Measurements from ENCODE around the gene MED25.

Gene MED25

GRCh38 chr19:49869009-49869483 is 51.0 kb downstream of the MED25 start:
- DNase-seq: no peak
- no peak overlapping the region for H3K14ac ChIP-seq (ENCODE audit: low read length in 2 of 2)
- WGBS: 13% methylated on average over 14 of the region's 15 CpGs
- H2AFZ ChIP-seq (ENCODE audit: low read depth, low read length): peak overlapping the region; percentile 67
- H3K4me2 ChIP-seq (ENCODE audit: low read length, poor library complexity, severe bottlenecking): peak overlapping the region; percentile 73
- peak overlapping the region; percentile 82 to 98 for H3K18ac ChIP-seq (ENCODE audit: low read depth in 1 of 2, low read length in 2 of 2)
- peak overlapping the region; percentile 80 for H2BK5ac ChIP-seq (ENCODE audit: low read depth, low read length, poor library complexity, severe bottlenecking)
- H3K23ac ChIP-seq (ENCODE audit: low read length in 2 of 2): no peak overlapping the region
- H2AK5ac ChIP-seq (ENCODE audit: low read length, severe bottlenecking): no peak overlapping the region
- H4K8ac ChIP-seq (ENCODE audit: low read length): peak overlapping the region; percentile 97
- H3K4me1 ChIP-seq (ENCODE audit: control insufficient read depth, insufficient read depth, low read depth, low read length): peaks cover 35% of the 10 kb centered on the region
- peak overlapping the region; percentile 41 to 71 for H3K4me3 ChIP-seq (ENCODE audit: insufficient read depth in 1 of 2, low read depth in 1 of 2, low read length in 2 of 2)
- H3K27me3 ChIP-seq (ENCODE audit: control insufficient read depth in 1 of 2, insufficient read depth in 1 of 2, low read length in 2 of 2): no peaks in the 10 kb centered on the region
- H2BK120ac ChIP-seq (ENCODE audit: low read depth, low read length): peak overlapping the region; percentile 74
- H3K27ac ChIP-seq (ENCODE audit: low read length, poor library complexity, severe bottlenecking): peak overlapping the region; percentile 83
- peak overlapping the region; percentile 73 for H3K9ac ChIP-seq (ENCODE audit: low read length)
- peaks cover 18% of the 10 kb centered on the region for H3K79me1 ChIP-seq (replicated peaks; ENCODE audit: low read length, poor library complexity, severe bottlenecking)
- H4K91ac ChIP-seq (ENCODE audit: low read length): peak overlapping the region; percentile 95
- peak overlapping the region; percentile 83 for H2BK15ac ChIP-seq (ENCODE audit: low read depth, poor library complexity, severe bottlenecking)
- peaks cover 32 to 54% of the 10 kb centered on the region in 2 experiments for H3K36me3 ChIP-seq (ENCODE audit: control insufficient read depth in 1 of 2, insufficient read depth in 2 of 2, low read depth in 1 of 2, low read length in 2 of 2)
- H3K4ac ChIP-seq (ENCODE audit: low read depth in 1 of 2, low read length in 2 of 2): peak overlapping the region; percentile 94 to 95
- H2BK12ac ChIP-seq (ENCODE audit: low read length in 2 of 2): peak overlapping the region; percentile 44 to 90
- H3K9me3 ChIP-seq (ENCODE audit: control insufficient read depth, low read length): no peaks in the 10 kb centered on the region

GRCh38 chr19:49869484-49870308 is 51.6 kb downstream of the MED25 start:
- DNase-seq: peak; percentile 100
- peak overlapping the region; percentile 84 for H3K27ac ChIP-seq (ENCODE audit: low read length, poor library complexity, severe bottlenecking)
- peak overlapping the region; percentile 80 for H3K9ac ChIP-seq (ENCODE audit: low read length)
- 2% methylated on average over 56 of the region's 67 CpGs for WGBS
- peak overlapping the region; percentile 20 for H2BK15ac ChIP-seq (ENCODE audit: low read depth, poor library complexity, severe bottlenecking)
- peak overlapping the region; percentile 41 to 91 for H2BK12ac ChIP-seq (ENCODE audit: low read length in 2 of 2)
- H3K4me2 ChIP-seq (ENCODE audit: low read length, poor library complexity, severe bottlenecking): peak overlapping the region; percentile 87
- peak overlapping the region in 1 of 2 experiments; percentile 99 for H3K14ac ChIP-seq (ENCODE audit: low read length in 2 of 2)
- peaks cover 32 to 54% of the 10 kb centered on the region in 2 experiments for H3K36me3 ChIP-seq (ENCODE audit: control insufficient read depth in 1 of 2, insufficient read depth in 2 of 2, low read depth in 1 of 2, low read length in 2 of 2)
- H3K23ac ChIP-seq (ENCODE audit: low read length in 2 of 2): peak overlapping the region in 1 of 2 experiments; percentile 98
- H3K9me3 ChIP-seq (ENCODE audit: control insufficient read depth, low read length): no peaks in the 10 kb centered on the region
- H3K79me1 ChIP-seq (replicated peaks; ENCODE audit: low read length, poor library complexity, severe bottlenecking): peaks cover 21% of the 10 kb centered on the region
- peak overlapping the region; percentile 81 for H2AFZ ChIP-seq (ENCODE audit: low read depth, low read length)
- H4K91ac ChIP-seq (ENCODE audit: low read length): peak overlapping the region; percentile 99
- H2BK5ac ChIP-seq (ENCODE audit: low read depth, low read length, poor library complexity, severe bottlenecking): peak overlapping the region; percentile 79
- peak overlapping the region; percentile 61 to 99 for H3K4ac ChIP-seq (ENCODE audit: low read depth in 1 of 2, low read length in 2 of 2)
- H3K27me3 ChIP-seq (ENCODE audit: control insufficient read depth in 1 of 2, insufficient read depth in 1 of 2, low read length in 2 of 2): no peaks in the 10 kb centered on the region
- peaks cover 40% of the 10 kb centered on the region for H3K4me1 ChIP-seq (ENCODE audit: control insufficient read depth, insufficient read depth, low read depth, low read length)
- H2AK5ac ChIP-seq (ENCODE audit: low read length, severe bottlenecking): peak overlapping the region; percentile 27
- H3K18ac ChIP-seq (ENCODE audit: low read depth in 1 of 2, low read length in 2 of 2): peak overlapping the region; percentile 94
- H2BK120ac ChIP-seq (ENCODE audit: low read depth, low read length): peak overlapping the region; percentile 69
- peak overlapping the region; percentile 99 for H4K8ac ChIP-seq (ENCODE audit: low read length)
- H3K4me3 ChIP-seq (ENCODE audit: insufficient read depth in 1 of 2, low read depth in 1 of 2, low read length in 2 of 2): peak overlapping the region; percentile 62 to 78

DNA sequence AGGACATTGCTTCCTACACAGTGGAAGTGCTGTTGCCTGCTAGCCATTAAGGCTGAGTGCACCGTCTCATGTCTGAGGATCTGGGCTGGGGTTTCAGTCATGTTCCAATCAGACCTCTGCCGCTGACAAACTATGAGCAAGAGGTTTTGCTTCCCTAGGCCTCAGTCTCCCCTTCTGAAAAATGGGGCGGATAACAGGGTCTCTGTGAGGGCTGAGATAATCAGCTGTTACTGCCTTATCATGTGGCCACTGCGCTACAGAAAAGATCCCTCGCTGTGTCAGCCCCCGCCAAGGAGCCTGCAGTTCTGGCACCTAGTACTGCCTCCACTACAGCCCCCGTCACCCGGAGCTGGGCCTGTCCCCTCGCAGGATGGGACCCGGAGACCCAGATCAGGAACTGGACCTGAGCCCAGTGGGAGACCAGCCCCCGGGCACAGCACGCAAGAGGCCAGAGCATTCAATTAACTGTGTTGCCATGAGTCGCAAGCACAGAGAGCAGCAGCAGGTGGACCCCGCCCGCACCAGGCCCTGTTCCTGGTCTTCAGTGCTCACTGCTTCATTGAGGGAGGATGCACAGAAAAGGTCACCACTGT is 52.3 kb downstream of the MED25 start:
- WGBS: 94% methylated on average over 15 of the region's 15 CpGs
- peak overlapping the region; percentile 84 for H3K27ac ChIP-seq (ENCODE audit: low read length, poor library complexity, severe bottlenecking)
- H3K4me1 ChIP-seq (ENCODE audit: control insufficient read depth, insufficient read depth, low read depth, low read length): peaks cover 44% of the 10 kb centered on the region
- H3K14ac ChIP-seq (ENCODE audit: low read length in 2 of 2): peak overlapping the region in 1 of 2 experiments; percentile 99
- peak overlapping the region; percentile 62 to 78 for H3K4me3 ChIP-seq (ENCODE audit: insufficient read depth in 1 of 2, low read depth in 1 of 2, low read length in 2 of 2)
- H3K4me2 ChIP-seq (ENCODE audit: low read length, poor library complexity, severe bottlenecking): peak overlapping the region; percentile 87
- peaks cover 25% of the 10 kb centered on the region for H3K79me1 ChIP-seq (replicated peaks; ENCODE audit: low read length, poor library complexity, severe bottlenecking)
- H2BK12ac ChIP-seq (ENCODE audit: low read length in 2 of 2): peak overlapping the region; percentile 41 to 91
- H2BK120ac ChIP-seq (ENCODE audit: low read depth, low read length): no peak overlapping the region
- peak overlapping the region; percentile 61 to 99 for H3K4ac ChIP-seq (ENCODE audit: low read depth in 1 of 2, low read length in 2 of 2)
- peak overlapping the region; percentile 99 for H4K91ac ChIP-seq (ENCODE audit: low read length)
- H2AK5ac ChIP-seq (ENCODE audit: low read length, severe bottlenecking): peak overlapping the region; percentile 27
- H3K9ac ChIP-seq (ENCODE audit: low read length): peak overlapping the region; percentile 80
- peak overlapping the region; percentile 99 for H4K8ac ChIP-seq (ENCODE audit: low read length)
- DNase-seq: no peak
- H3K9me3 ChIP-seq (ENCODE audit: control insufficient read depth, low read length): no peaks in the 10 kb centered on the region
- peak overlapping the region in 1 of 2 experiments; percentile 98 for H3K23ac ChIP-seq (ENCODE audit: low read length in 2 of 2)
- no peak overlapping the region for H2BK15ac ChIP-seq (ENCODE audit: low read depth, poor library complexity, severe bottlenecking)
- no peak overlapping the region for H2BK5ac ChIP-seq (ENCODE audit: low read depth, low read length, poor library complexity, severe bottlenecking)
- peak overlapping the region; percentile 81 for H2AFZ ChIP-seq (ENCODE audit: low read depth, low read length)
- H3K27me3 ChIP-seq (ENCODE audit: control insufficient read depth in 1 of 2, insufficient read depth in 1 of 2, low read length in 2 of 2): no peaks in the 10 kb centered on the region
- peak overlapping the region; percentile 94 for H3K18ac ChIP-seq (ENCODE audit: low read depth in 1 of 2, low read length in 2 of 2)
- peaks cover 31 to 54% of the 10 kb centered on the region in 2 experiments for H3K36me3 ChIP-seq (ENCODE audit: control insufficient read depth in 1 of 2, insufficient read depth in 2 of 2, low read depth in 1 of 2, low read length in 2 of 2)
